Nephron progenitor cell (in vitro differentiated cells): Measurements from ENCODE around the gene SCP2D1.
"Not testable (repeated sequence)": the region's sequence is repeated elsewhere in the genome, so short reads cannot be mapped to it uniquely, and the experiment has no call there.

ENCODE experiments used
- DNase-seq: peaks from one replicate; pipeline ENCODE4 v3.0.0; 2021
- H3K27ac Mint-ChIP-seq: 2 replicates; pipeline ENCODE4 v1.8.0; 2021; ENCODE audit warnings: mild to moderate bottlenecking, moderate library complexity, mixed read lengths
- H3K27me3 Mint-ChIP-seq: 2 replicates; pipeline ENCODE4 v1.8.0; 2021; ENCODE audit warnings: mild to moderate bottlenecking, low read depth, mixed read lengths; ENCODE audit not compliant: poor library complexity
- H3K36me3 Mint-ChIP-seq: 2 replicates; pipeline ENCODE4 v1.8.0; 2021; ENCODE audit warnings: low read depth, mixed read lengths
- H3K4me1 Mint-ChIP-seq: 2 replicates; pipeline ENCODE4 v1.8.0; 2021; ENCODE audit warnings: mixed read lengths
- H3K4me3 Mint-ChIP-seq: 2 replicates; pipeline ENCODE4 v1.8.0; 2021; ENCODE audit warnings: mild to moderate bottlenecking, moderate library complexity, mixed read lengths
- H3K9me3 Mint-ChIP-seq: 2 replicates; pipeline ENCODE4 v1.8.0; 2021; ENCODE audit warnings: mild to moderate bottlenecking, moderate library complexity, mixed read lengths
- CTCF ChIP-seq: fragments of 200-600 bp; sonication (generic); IDR thresholded peaks from 2 replicates; pipeline ENCODE4 v1.5.0; 2021; ENCODE audit warnings: antibody characterized with exemption

SCP2D1 gene

GRCh38 chr20:18780385-18781130 lies 33.0 kb upstream of the SCP2D1 start:
- Mint-ChIP-seq H3K4me1 (peaks cover 3% of the 10 kb centered on the region), H3K27ac (no peak overlapping the region), H3K4me3 (no peak overlapping the region), H3K36me3 (no peaks in the 10 kb centered on the region), H3K9me3 (no peaks in the 10 kb centered on the region), H3K27me3 (peaks cover 29% of the 10 kb centered on the region)
- no peak for TF ChIP-seq CTCF
- no peak for DNase-seq

- no peak overlapping the region for H3K27ac Mint-ChIP-seq
- no peaks in the 10 kb centered on the region for H3K4me1 Mint-ChIP-seq
- no peak for TF ChIP-seq CTCF
- H3K27me3 Mint-ChIP-seq = peaks cover 29% of the 10 kb centered on the region
- H3K36me3 Mint-ChIP-seq = no peaks in the 10 kb centered on the region
- no peak for DNase-seq
- no peak overlapping the region for H3K4me3 Mint-ChIP-seq
- peaks cover 4% of the 10 kb centered on the region for H3K9me3 Mint-ChIP-seq
These were observed 32.1 kb upstream of the SCP2D1 start for GRCh38 chr20:18781509-18781908.

- Mint-ChIP-seq H3K27me3 (peaks cover 34% of the 10 kb centered on the region), H3K9me3 (peaks cover 18% of the 10 kb centered on the region), H3K27ac (no peak overlapping the region), H3K4me1 (no peaks in the 10 kb centered on the region), H3K36me3 (no peaks in the 10 kb centered on the region), H3K4me3 (no peak overlapping the region)
- DNase-seq = no peak
- no peak for TF ChIP-seq CTCF
These were observed 30.1 kb upstream of the SCP2D1 start for GRCh38 chr20:18783385-18783959.

- peaks cover 19% of the 10 kb centered on the region for H3K4me1 Mint-ChIP-seq
- not testable (repeated sequence) for H3K36me3 Mint-ChIP-seq, H3K27ac Mint-ChIP-seq, DNase-seq, H3K4me3 Mint-ChIP-seq
- peaks cover 24% of the 10 kb centered on the region for H3K9me3 Mint-ChIP-seq
- peaks cover 39% of the 10 kb centered on the region for H3K27me3 Mint-ChIP-seq
These were observed 26.5 kb upstream of the SCP2D1 start for GRCh38 chr20:18787046-18787445.

GRCh38 chr20:18788021-18788420 lies 25.6 kb upstream of the SCP2D1 start:
- DNase-seq = no peak
- Mint-ChIP-seq H3K36me3 (no peaks in the 10 kb centered on the region), H3K4me3 (no peak overlapping the region), H3K27me3 (peaks cover 37% of the 10 kb centered on the region), H3K27ac (no peak overlapping the region), H3K9me3 (peaks cover 29% of the 10 kb centered on the region), H3K4me1 (peaks cover 19% of the 10 kb centered on the region)
- no peak for TF ChIP-seq CTCF

- DNase-seq = no peak
- no peak for TF ChIP-seq CTCF
- H3K36me3 Mint-ChIP-seq = no peaks in the 10 kb centered on the region
- peaks cover 39% of the 10 kb centered on the region for H3K4me1 Mint-ChIP-seq
- no peak overlapping the region for H3K4me3 Mint-ChIP-seq
- peaks cover 38% of the 10 kb centered on the region for H3K9me3 Mint-ChIP-seq
- H3K27me3 Mint-ChIP-seq = peaks cover 32% of the 10 kb centered on the region
- H3K27ac Mint-ChIP-seq = no peak overlapping the region
These were observed 22.8 kb upstream of the SCP2D1 start for GRCh38 chr20:18790787-18791186.
